Astrocyte (in vitro differentiated cells and primary cell): ENCODE data around the gene TNPO1. TPM values are rescaled to one million over a fixed set of nuclear protein-coding genes. Genes with fewer than 3 reads are reported as not detected.

Experiments used
- DNase-seq: peaks from one replicate; pipeline ENCODE4 v3.0.0-alpha.2; 2010; ENCODE audit warnings: low read depth
- FAIRE-seq: peaks from 2 replicates; lab custom pipeline; 2011; peaks lifted over from hg19 to GRCh38; lab: Jason Lieb, UNC
- H2AFZ ChIP-seq: 2 replicates; pipeline ENCODE4 v1.6.0; 2012; ENCODE audit warnings: low read depth, low read length, inconsistent platforms
- H3K27ac ChIP-seq: 2 replicates; pipeline ENCODE4 v1.5.1; 2011; ENCODE audit warnings: low read depth, low read length, inconsistent platforms
- H3K27me3 ChIP-seq: 2 replicates; pipeline ENCODE4 v1.6.0; 2011; ENCODE audit warnings: low read length, inconsistent platforms; ENCODE audit not compliant: insufficient read depth
- H3K36me3 ChIP-seq: 2 replicates; pipeline ENCODE4 v1.5.1; 2011; ENCODE audit warnings: low read length, inconsistent platforms; ENCODE audit not compliant: insufficient read depth
- H3K4me1 ChIP-seq: 2 replicates; pipeline ENCODE4 v1.5.1; 2011; ENCODE audit warnings: low read length, inconsistent platforms; ENCODE audit not compliant: insufficient read depth
- H3K4me2 ChIP-seq: 2 replicates; pipeline ENCODE4 v1.6.0; 2012; ENCODE audit warnings: low read length, inconsistent platforms
- H3K4me3 ChIP-seq: 2 replicates; pipeline ENCODE4 v1.5.1; 2011; ENCODE audit warnings: low read depth, mild to moderate bottlenecking, low read length, inconsistent platforms; ENCODE audit not compliant: insufficient read depth
- H3K79me2 ChIP-seq: 2 replicates; pipeline ENCODE4 v1.6.0; 2012; ENCODE audit warnings: mild to moderate bottlenecking, low read length, inconsistent platforms; ENCODE audit not compliant: insufficient read depth
- H3K9ac ChIP-seq: 2 replicates; pipeline ENCODE4 v1.6.0; 2012; ENCODE audit warnings: mild to moderate bottlenecking, low read length, inconsistent platforms
- H3K9me3 ChIP-seq: 2 replicates; pipeline ENCODE4 v1.5.1; 2012; ENCODE audit warnings: low read depth, mild to moderate bottlenecking, low read length, inconsistent platforms; ENCODE audit not compliant: insufficient read depth
- H4K20me1 ChIP-seq: 2 replicates; pipeline ENCODE4 v1.6.0; 2012; ENCODE audit warnings: low read length, inconsistent platforms; ENCODE audit not compliant: insufficient read depth
- H3K27ac Mint-ChIP-seq: one replicate; pipeline ENCODE4 v1.8.0; 2021; ENCODE audit warnings: mild to moderate bottlenecking, mixed read lengths; ENCODE audit not compliant: unreplicated experiment
- H3K27me3 Mint-ChIP-seq: one replicate; pipeline ENCODE4 v1.8.0; 2021; ENCODE audit warnings: low read depth, mixed read lengths; ENCODE audit not compliant: unreplicated experiment
- H3K36me3 Mint-ChIP-seq: one replicate; pipeline ENCODE4 v1.8.0; 2021; ENCODE audit warnings: low read depth, mixed read lengths; ENCODE audit not compliant: unreplicated experiment
- H3K4me1 Mint-ChIP-seq: one replicate; pipeline ENCODE4 v1.8.0; 2021; ENCODE audit warnings: low read depth, mixed read lengths; ENCODE audit not compliant: unreplicated experiment
- H3K4me3 Mint-ChIP-seq: one replicate; pipeline ENCODE4 v1.8.0; 2021; ENCODE audit warnings: mild to moderate bottlenecking, moderate library complexity, mixed read lengths; ENCODE audit not compliant: unreplicated experiment
- H3K9me3 Mint-ChIP-seq: one replicate; pipeline ENCODE4 v1.8.0; 2021; ENCODE audit warnings: mild to moderate bottlenecking, mixed read lengths; ENCODE audit not compliant: unreplicated experiment
- EZH2 ChIP-seq: IDR thresholded peaks from 2 replicates; pipeline ENCODE4 v1.6.1; 2012; ENCODE audit warnings: mild to moderate bottlenecking, low read length, inconsistent platforms; ENCODE audit not compliant: insufficient read depth
- total RNA-seq: library from RNA; stranded (reverse); gene quantifications from 2 replicates; pipeline ENCODE4 v1.2.1, GENCODE V29; 2021
- TF ChIP-seq, protein P1 (sequence below): IDR thresholded peaks from 2 replicates; pipeline ENCODE4 v1.5.1; 2011; ENCODE audit warnings: low read depth, mild to moderate bottlenecking, inconsistent platforms, low read length, moderate library complexity; ENCODE audit not compliant: insufficient read depth

The TNPO1 gene
- total RNA-seq, 1 donor from 2014 or later: 184 TPM

DNA sequence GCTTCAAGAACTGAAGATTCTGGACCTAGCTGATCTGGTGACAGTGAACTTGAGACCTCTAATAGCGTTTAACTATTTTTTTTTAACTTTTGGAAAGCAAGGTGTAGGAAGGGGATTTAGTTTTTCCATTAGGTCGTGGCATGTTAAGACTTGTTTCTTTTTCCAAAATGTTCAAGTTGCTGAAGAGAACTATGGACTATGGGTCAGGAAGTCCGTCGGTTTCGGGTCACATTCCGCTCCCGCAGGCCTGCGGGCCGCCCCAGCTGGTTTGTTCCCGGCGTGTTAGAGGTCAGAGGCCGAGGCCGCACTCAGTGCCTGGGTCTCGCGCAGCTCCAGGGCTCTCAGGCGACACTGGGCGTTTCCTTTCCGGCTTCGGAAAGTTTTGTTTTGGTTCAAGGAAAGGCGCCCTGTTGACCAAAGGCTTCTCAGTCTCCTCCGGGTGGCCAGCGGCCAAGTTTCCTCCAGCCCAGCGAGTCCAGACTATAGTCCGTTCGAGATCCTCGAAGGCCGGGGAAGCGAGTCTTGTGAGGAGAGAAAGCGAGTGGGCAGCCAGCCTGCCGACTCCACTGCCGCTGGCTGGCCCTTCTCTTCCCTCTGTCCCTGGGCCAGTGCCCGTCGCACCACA, 138.8 kb downstream of the TNPO1 start:
- FAIRE-seq: no peak
- peak overlapping the region; percentile 93 for H2AFZ ChIP-seq
- no peaks in the 10 kb centered on the region for H3K9me3 ChIP-seq
- TF ChIP-seq, protein P1, sequence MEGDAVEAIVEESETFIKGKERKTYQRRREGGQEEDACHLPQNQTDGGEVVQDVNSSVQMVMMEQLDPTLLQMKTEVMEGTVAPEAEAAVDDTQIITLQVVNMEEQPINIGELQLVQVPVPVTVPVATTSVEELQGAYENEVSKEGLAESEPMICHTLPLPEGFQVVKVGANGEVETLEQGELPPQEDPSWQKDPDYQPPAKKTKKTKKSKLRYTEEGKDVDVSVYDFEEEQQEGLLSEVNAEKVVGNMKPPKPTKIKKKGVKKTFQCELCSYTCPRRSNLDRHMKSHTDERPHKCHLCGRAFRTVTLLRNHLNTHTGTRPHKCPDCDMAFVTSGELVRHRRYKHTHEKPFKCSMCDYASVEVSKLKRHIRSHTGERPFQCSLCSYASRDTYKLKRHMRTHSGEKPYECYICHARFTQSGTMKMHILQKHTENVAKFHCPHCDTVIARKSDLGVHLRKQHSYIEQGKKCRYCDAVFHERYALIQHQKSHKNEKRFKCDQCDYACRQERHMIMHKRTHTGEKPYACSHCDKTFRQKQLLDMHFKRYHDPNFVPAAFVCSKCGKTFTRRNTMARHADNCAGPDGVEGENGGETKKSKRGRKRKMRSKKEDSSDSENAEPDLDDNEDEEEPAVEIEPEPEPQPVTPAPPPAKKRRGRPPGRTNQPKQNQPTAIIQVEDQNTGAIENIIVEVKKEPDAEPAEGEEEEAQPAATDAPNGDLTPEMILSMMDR: no peak
- no peak for TF ChIP-seq EZH2
- H3K4me2 ChIP-seq: peak overlapping the region; percentile 91
- H3K27me3 ChIP-seq: no peaks in the 10 kb centered on the region
- Mint-ChIP-seq H3K27me3 (no peaks in the 10 kb centered on the region), H3K9me3 (peaks cover 1% of the 10 kb centered on the region), H3K27ac (peak overlapping the region; percentile 98), H3K4me1 (peaks cover 15% of the 10 kb centered on the region), H3K36me3 (peaks cover 3% of the 10 kb centered on the region), H3K4me3 (peak overlapping the region; percentile 90)
- no peak for DNase-seq
- peak overlapping the region; percentile 96 for H3K27ac ChIP-seq
- peaks cover 32% of the 10 kb centered on the region for H3K4me1 ChIP-seq
- H4K20me1 ChIP-seq: peaks cover 9% of the 10 kb centered on the region
- H3K9ac ChIP-seq: peak overlapping the region; percentile 87
- H3K4me3 ChIP-seq: peak overlapping the region; percentile 91
- H3K36me3 ChIP-seq: no peaks in the 10 kb centered on the region
- H3K79me2 ChIP-seq: peaks cover 47% of the 10 kb centered on the region

DNA sequence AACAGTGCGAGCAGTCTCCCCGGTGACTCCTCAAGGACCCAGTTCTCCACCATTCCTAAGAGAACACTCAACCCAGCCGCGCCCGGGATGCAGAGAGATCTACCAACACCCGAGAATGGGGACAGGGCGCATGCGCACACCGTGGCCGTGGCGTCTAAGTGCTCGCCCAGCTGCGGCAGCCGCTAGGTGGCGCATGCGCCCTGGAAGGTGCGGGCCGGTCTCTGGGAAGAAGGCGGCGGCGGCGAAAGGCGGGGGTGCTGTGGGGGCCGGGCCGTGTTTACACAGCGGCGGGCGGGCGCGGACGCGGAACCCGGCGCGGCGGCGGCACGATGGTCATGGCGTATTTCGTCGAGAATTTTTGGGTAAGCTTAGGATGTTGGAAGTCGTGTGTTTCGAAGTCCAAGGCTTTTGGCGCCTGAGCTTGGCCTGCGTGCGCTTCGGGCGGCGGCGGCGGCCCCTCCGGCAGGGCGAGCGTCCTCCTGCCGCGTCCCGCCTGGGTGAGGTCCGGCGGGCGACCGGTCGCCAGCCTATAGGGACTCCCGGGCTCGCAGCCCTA, 139.4 kb downstream of the TNPO1 start, which contains the start of gene FCHO2:
Gene FCHO2 (plus strand): TSS at position 274 of the 556 bp plus-strand sequence. CDS start 56 bp downstream, at position 330.
- Histone ChIP-seq H2AFZ (peak within 1 kb of the TSS; percentile 93), H3K4me2 (peak within 1 kb of the TSS; percentile 91), H3K27ac (peak within 1 kb of the TSS; percentile 96), H3K27me3 (no peaks in the 10 kb centered on the region), H3K36me3 (no peaks in the 10 kb centered on the region), H3K4me3 (peak within 1 kb of the TSS; percentile 91), H3K9me3 (no peaks in the 10 kb centered on the region), H3K4me1 (peaks cover 32% of the 10 kb centered on the region), H4K20me1 (peaks cover 9% of the 10 kb centered on the region), H3K79me2 (peaks cover 53% of the 10 kb centered on the region), H3K9ac (peak within 1 kb of the TSS; percentile 87)
- H3K4me3 Mint-ChIP-seq: peak within 1 kb of the TSS; percentile 92
- H3K27ac Mint-ChIP-seq: peak within 1 kb of the TSS; percentile 98
- H3K27me3 Mint-ChIP-seq: no peaks in the 10 kb centered on the region
- H3K36me3 Mint-ChIP-seq: peaks cover 3% of the 10 kb centered on the region
- FAIRE-seq: no peak
- DNase-seq: peak; percentile 87
- peaks cover 1% of the 10 kb centered on the region for H3K9me3 Mint-ChIP-seq
- peaks cover 15% of the 10 kb centered on the region for H3K4me1 Mint-ChIP-seq
- TF ChIP-seq, protein P1: peak; percentile 42
- no peak for TF ChIP-seq EZH2
